Measurements from ENCODE around the gene FADS2.

Gene FADS2

GRCh38 chr11:61871158-61871597 lies 43.1 kb downstream of the FADS2 start:
- FAIRE-seq (peak; percentile 72), DNase-seq (ENCODE audit: insufficient read length, low spot score) (peak; percentile 91)
- TF ChIP-seq POU2F2 (IDR thresholded peaks at IDR 0.05; ENCODE audit: low read depth, low read length), result no peak
- no peak for TF ChIP-seq POLR2AphosphoS5 (IDR thresholded peaks at IDR 0.05; ENCODE audit: low read depth, low read length)
- TF ChIP-seq TAF1 (IDR thresholded peaks at IDR 0.05; ENCODE audit: low read depth, low read length), result no peak
- TF ChIP-seq PAX5 (IDR thresholded peaks at IDR 0.05; ENCODE audit: insufficient read depth, low read length, severe bottlenecking), result no peak
- TF ChIP-seq SPI1 (IDR thresholded peaks at IDR 0.05; ENCODE audit: low read depth, low read length), result no peak
- TF ChIP-seq POLR2A (IDR thresholded peaks at IDR 0.05; ENCODE audit: low read depth, low read length), result no peak

DNA sequence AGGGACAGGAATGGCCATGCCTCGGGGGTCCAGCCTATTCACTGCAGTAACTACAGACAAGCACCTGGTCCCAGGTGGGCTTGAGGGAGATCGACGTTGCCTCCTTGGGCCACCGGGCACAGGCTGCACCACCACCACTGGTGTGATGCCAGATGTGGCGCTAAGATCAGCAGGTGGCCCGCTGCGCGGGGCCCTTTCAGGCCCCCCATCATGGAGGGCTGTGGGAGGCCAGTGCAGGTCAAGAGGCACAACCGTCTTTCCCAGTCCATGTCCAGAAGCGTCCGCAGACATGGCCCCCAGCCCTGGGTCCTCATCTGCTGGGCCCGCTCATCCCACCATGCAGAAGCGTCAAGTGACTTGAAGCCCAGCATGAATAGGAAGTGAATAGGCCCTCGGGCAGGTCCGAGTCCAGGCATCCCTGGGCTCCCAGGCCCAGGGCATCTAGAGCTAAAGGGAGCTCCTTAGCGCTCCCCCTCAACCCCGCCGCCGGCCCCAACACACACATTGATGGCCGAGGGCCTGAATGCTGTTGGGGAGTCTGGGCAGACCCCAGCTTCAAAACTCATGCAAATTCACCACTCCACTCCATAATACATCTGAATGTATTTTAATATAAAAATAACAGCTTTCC lies 45.0 kb downstream of the FADS2 start:
- no peak for FAIRE-seq
- no peak for DNase-seq (ENCODE audit: insufficient read length, low spot score)
- TF ChIP-seq POLR2AphosphoS5 (IDR thresholded peaks at IDR 0.05; ENCODE audit: low read depth, low read length), result no peak
- TF ChIP-seq PAX5 (IDR thresholded peaks at IDR 0.05; ENCODE audit: insufficient read depth, low read length, severe bottlenecking), result no peak
- no peak for TF ChIP-seq TAF1 (IDR thresholded peaks at IDR 0.05; ENCODE audit: low read depth, low read length)
- TF ChIP-seq POLR2A (IDR thresholded peaks at IDR 0.05; ENCODE audit: low read depth, low read length), result no peak
- no peak for TF ChIP-seq POU2F2 (IDR thresholded peaks at IDR 0.05; ENCODE audit: low read depth, low read length)
- no peak for TF ChIP-seq SPI1 (IDR thresholded peaks at IDR 0.05; ENCODE audit: low read depth, low read length)

GRCh38 chr11:61873588-61874376 lies 45.7 kb downstream of the FADS2 start:
- DNase-seq (ENCODE audit: insufficient read length, low spot score) (no peak), FAIRE-seq (no peak)
- TF ChIP-seq POLR2AphosphoS5 (IDR thresholded peaks at IDR 0.05; ENCODE audit: low read depth, low read length) (no peak), SPI1 (IDR thresholded peaks at IDR 0.05; ENCODE audit: low read depth, low read length) (no peak), PAX5 (IDR thresholded peaks at IDR 0.05; ENCODE audit: insufficient read depth, low read length, severe bottlenecking) (no peak), TAF1 (IDR thresholded peaks at IDR 0.05; ENCODE audit: low read depth, low read length) (no peak), POU2F2 (IDR thresholded peaks at IDR 0.05; ENCODE audit: low read depth, low read length) (no peak), POLR2A (IDR thresholded peaks at IDR 0.05; ENCODE audit: low read depth, low read length) (no peak)

GRCh38 chr11:61874377-61874809 lies 46.3 kb downstream of the FADS2 start:
- DNase-seq (ENCODE audit: insufficient read length, low spot score), result no peak
- FAIRE-seq, result no peak
- TF ChIP-seq PAX5 (IDR thresholded peaks at IDR 0.05; ENCODE audit: insufficient read depth, low read length, severe bottlenecking) (no peak), POU2F2 (IDR thresholded peaks at IDR 0.05; ENCODE audit: low read depth, low read length) (no peak), TAF1 (IDR thresholded peaks at IDR 0.05; ENCODE audit: low read depth, low read length) (no peak), SPI1 (IDR thresholded peaks at IDR 0.05; ENCODE audit: low read depth, low read length) (no peak), POLR2AphosphoS5 (IDR thresholded peaks at IDR 0.05; ENCODE audit: low read depth, low read length) (no peak), POLR2A (IDR thresholded peaks at IDR 0.05; ENCODE audit: low read depth, low read length) (no peak)

DNA sequence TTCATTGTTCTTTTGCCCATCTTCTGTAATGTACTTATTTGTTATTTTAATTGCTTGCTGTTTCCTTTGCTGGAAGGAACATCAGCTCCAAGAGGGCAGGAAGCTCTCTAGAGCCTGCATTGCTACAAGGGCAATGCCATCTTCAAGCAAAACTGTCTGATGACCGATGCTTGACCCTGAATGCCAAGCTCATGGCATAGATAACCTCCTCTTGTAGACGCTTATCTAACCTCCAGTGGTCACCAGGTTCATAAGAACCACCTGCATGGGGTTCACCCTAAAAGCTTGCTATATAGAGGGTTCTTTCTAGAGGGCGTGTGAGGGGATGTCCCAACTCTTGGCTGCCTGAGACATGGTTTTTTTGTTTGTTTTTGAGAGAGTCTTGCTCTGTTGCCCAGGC lies 46.8 kb downstream of the FADS2 start:
- DNase-seq (ENCODE audit: insufficient read length, low spot score), result no peak
- TF ChIP-seq TAF1 (IDR thresholded peaks at IDR 0.05; ENCODE audit: low read depth, low read length) (no peak), POLR2AphosphoS5 (IDR thresholded peaks at IDR 0.05; ENCODE audit: low read depth, low read length) (no peak), POU2F2 (IDR thresholded peaks at IDR 0.05; ENCODE audit: low read depth, low read length) (no peak), SPI1 (IDR thresholded peaks at IDR 0.05; ENCODE audit: low read depth, low read length) (no peak), PAX5 (IDR thresholded peaks at IDR 0.05; ENCODE audit: insufficient read depth, low read length, severe bottlenecking) (no peak), POLR2A (IDR thresholded peaks at IDR 0.05; ENCODE audit: low read depth, low read length) (no peak)
- FAIRE-seq, result no peak

- DNase-seq (ENCODE audit: insufficient read length, low spot score), result no peak
- no peak for FAIRE-seq
- TF ChIP-seq PAX5 (IDR thresholded peaks at IDR 0.05; ENCODE audit: insufficient read depth, low read length, severe bottlenecking) (no peak), POU2F2 (IDR thresholded peaks at IDR 0.05; ENCODE audit: low read depth, low read length) (no peak), SPI1 (IDR thresholded peaks at IDR 0.05; ENCODE audit: low read depth, low read length) (no peak), TAF1 (IDR thresholded peaks at IDR 0.05; ENCODE audit: low read depth, low read length) (no peak), POLR2A (IDR thresholded peaks at IDR 0.05; ENCODE audit: low read depth, low read length) (no peak), POLR2AphosphoS5 (IDR thresholded peaks at IDR 0.05; ENCODE audit: low read depth, low read length) (no peak)
These were observed 47.6 kb downstream of the FADS2 start for GRCh38 chr11:61875698-61876097.

DNA sequence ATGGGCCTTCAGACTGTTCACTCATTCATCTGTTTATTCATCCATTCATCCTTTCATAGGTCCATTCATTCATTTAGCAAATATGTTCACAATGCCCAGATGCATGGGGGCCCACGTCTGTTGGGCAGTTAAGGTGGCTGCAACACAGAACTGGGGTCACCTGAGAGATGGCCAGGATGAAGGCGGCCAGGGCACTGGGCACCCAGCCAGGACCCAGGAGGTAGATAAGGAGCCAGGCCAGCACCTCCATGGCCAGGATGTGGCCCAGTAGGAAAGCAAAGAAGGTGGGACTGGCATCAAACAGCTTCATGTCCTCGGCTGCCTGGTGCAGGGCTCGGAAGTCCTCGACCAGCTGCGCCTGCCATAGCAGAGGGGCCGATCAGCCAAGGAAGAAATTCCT lies 51.1 kb downstream of the FADS2 start:
- DNase-seq (ENCODE audit: insufficient read length, low spot score) (no peak), FAIRE-seq (no peak)
- no peak for TF ChIP-seq SPI1 (IDR thresholded peaks at IDR 0.05; ENCODE audit: low read depth, low read length)
- no peak for TF ChIP-seq POLR2A (IDR thresholded peaks at IDR 0.05; ENCODE audit: low read depth, low read length)
- no peak for TF ChIP-seq POLR2AphosphoS5 (IDR thresholded peaks at IDR 0.05; ENCODE audit: low read depth, low read length)
- no peak for TF ChIP-seq TAF1 (IDR thresholded peaks at IDR 0.05; ENCODE audit: low read depth, low read length)
- TF ChIP-seq POU2F2 (IDR thresholded peaks at IDR 0.05; ENCODE audit: low read depth, low read length), result no peak
- no peak for TF ChIP-seq PAX5 (IDR thresholded peaks at IDR 0.05; ENCODE audit: insufficient read depth, low read length, severe bottlenecking)

DNA sequence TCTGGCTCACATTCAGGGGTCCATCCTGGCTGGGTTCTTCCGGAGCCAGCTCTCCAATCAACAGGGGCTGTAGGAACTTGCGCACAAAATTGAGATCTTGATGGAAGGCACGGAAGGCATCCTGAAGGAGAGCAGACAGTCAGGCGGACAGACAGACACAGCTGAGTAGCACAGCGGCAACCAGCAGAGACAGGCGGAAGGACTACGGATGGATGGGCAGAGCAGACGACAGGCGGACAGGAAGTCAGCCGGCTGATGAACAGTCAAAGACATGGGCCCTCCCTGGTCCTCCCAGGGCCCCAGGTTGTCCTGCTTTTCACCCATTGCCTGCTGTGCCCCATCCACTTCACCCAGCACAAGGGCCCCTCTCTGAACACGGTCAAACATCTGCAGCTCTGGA lies 51.9 kb downstream of the FADS2 start:
- TF ChIP-seq POLR2A (IDR thresholded peaks at IDR 0.05; ENCODE audit: low read depth, low read length) (no peak), SPI1 (IDR thresholded peaks at IDR 0.05; ENCODE audit: low read depth, low read length) (no peak), PAX5 (IDR thresholded peaks at IDR 0.05; ENCODE audit: insufficient read depth, low read length, severe bottlenecking) (no peak), POLR2AphosphoS5 (IDR thresholded peaks at IDR 0.05; ENCODE audit: low read depth, low read length) (no peak), TAF1 (IDR thresholded peaks at IDR 0.05; ENCODE audit: low read depth, low read length) (no peak), POU2F2 (IDR thresholded peaks at IDR 0.05; ENCODE audit: low read depth, low read length) (no peak)
- FAIRE-seq (peak; percentile 95), DNase-seq (ENCODE audit: insufficient read length, low spot score) (peak; percentile 68)

- DNase-seq (ENCODE audit: insufficient read length, low spot score), result no peak
- peak; percentile 50 for FAIRE-seq
- TF ChIP-seq TAF1 (IDR thresholded peaks at IDR 0.05; ENCODE audit: low read depth, low read length) (no peak), POLR2AphosphoS5 (IDR thresholded peaks at IDR 0.05; ENCODE audit: low read depth, low read length) (no peak), SPI1 (IDR thresholded peaks at IDR 0.05; ENCODE audit: low read depth, low read length) (no peak), POU2F2 (IDR thresholded peaks at IDR 0.05; ENCODE audit: low read depth, low read length) (no peak), POLR2A (IDR thresholded peaks at IDR 0.05; ENCODE audit: low read depth, low read length) (no peak), PAX5 (IDR thresholded peaks at IDR 0.05; ENCODE audit: insufficient read depth, low read length, severe bottlenecking) (no peak)
These were observed 52.4 kb downstream of the FADS2 start for GRCh38 chr11:61880454-61880853.
